Activated B cell treated with CpG ODN at 0.5 μM for 24 hours (primary cell): ENCODE results near the gene SLC39A8. TPM values are rescaled to one million over a fixed set of nuclear protein-coding genes. Genes with fewer than 3 reads are reported as not detected.
A peak's percentile ranks its signal among the peaks of the same experiment; 100 is the strongest.

Experiments
- ATAC-seq: fragments of 200-7000 bp; cut with Tn5 transposase; one replicate; pipeline ENCODE4 v1.10.0; 2021; ENCODE audit warnings: low read depth, mild to moderate bottlenecking, moderate library complexity
- CTCF ChIA-PET: fragments of 350-600 bp; sonication (Branson Sonifier 250); formaldehyde crosslinking; loops from one replicate; lab custom pipeline; 2021; ENCODE audit warnings: antibody characterized with exemption; lab: Charles Lee
- POLR2A ChIA-PET: fragments of 350-600 bp; sonication (Branson Sonifier 250); formaldehyde crosslinking; loops from one replicate; lab custom pipeline; 2021; ENCODE audit warnings: antibody characterized with exemption; lab: Charles Lee
- DNase-seq: peaks from one replicate; pipeline ENCODE4 v3.0.0; 2022
- H3K27ac Mint-ChIP-seq: one replicate; pipeline ENCODE4 v1.8.0; 2020; ENCODE audit warnings: mixed read lengths
- H3K27me3 Mint-ChIP-seq: one replicate; pipeline ENCODE4 v1.8.0; 2021; ENCODE audit warnings: mixed read lengths
- H3K36me3 Mint-ChIP-seq: one replicate; pipeline ENCODE4 v1.8.0; 2021; ENCODE audit warnings: low read depth, mixed read lengths
- H3K4me1 Mint-ChIP-seq: one replicate; pipeline ENCODE4 v1.8.0; 2021; ENCODE audit warnings: mixed read lengths
- H3K4me3 Mint-ChIP-seq: one replicate; pipeline ENCODE4 v1.8.0; 2020; ENCODE audit warnings: mild to moderate bottlenecking, mixed read lengths
- H3K9me3 Mint-ChIP-seq: one replicate; pipeline ENCODE4 v1.8.0; 2020; ENCODE audit warnings: mixed read lengths
- intact Hi-C: fragments of 100-400 bp; cut with micrococcal nuclease; formaldehyde crosslinking; loops from one replicate; pipeline ENCODE4 v1.15.1; 2024
- total RNA-seq: library from RNA; stranded (reverse); gene quantifications from 2 replicates; pipeline ENCODE4 v1.2.3, GENCODE V29; 2022
- TF ChIP-seq, protein P1 (sequence below): fragments of 200-600 bp; IDR thresholded peaks from one replicate; pipeline ENCODE4 v1.8.0; 2022; ENCODE audit warnings: antibody characterized with exemption, mild to moderate bottlenecking

SLC39A8 gene
- total RNA-seq, 1 donor from 2014 or later: 17.9 TPM

DNA sequence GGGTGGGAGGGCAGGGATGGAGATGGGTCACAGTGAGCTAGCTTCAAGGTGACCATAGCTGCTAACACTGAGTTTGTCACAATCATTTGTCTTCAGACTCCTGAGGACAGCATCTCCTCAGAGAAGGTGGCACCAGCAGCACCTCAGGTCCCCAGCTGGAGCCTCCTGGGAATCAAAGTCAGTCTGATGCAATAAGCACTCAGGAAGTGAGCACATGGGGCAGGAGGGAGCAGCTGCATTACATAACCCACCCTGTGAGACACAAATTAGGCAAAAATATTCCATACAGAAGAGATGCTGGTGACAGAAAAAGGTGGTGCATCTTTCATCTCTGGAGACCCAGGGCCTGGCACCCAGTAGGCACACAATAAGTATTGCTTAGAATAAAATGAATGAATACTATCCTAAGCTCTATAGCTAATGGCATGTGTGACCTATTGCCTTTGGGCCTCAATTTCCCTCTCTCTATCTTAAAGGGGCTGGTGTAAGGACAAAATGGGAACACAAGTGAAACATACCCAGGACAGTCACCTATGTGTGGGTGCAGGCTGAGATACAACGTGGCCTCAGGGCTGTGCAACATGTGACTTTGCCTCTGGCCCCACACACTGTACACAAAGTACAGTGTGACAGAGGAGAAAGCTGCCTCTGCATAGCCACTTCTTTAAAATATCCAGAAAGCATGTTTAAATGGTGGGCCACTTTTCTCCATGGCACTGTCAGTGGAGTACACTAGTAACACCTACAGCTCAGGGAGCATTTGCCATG is 37.1 kb downstream of the SLC39A8 start:
- POLR2A ChIA-PET: no interaction called here
- no peaks in the 10 kb centered on the region for H3K27me3 Mint-ChIP-seq
- no peaks in the 10 kb centered on the region for H3K9me3 Mint-ChIP-seq

DNA sequence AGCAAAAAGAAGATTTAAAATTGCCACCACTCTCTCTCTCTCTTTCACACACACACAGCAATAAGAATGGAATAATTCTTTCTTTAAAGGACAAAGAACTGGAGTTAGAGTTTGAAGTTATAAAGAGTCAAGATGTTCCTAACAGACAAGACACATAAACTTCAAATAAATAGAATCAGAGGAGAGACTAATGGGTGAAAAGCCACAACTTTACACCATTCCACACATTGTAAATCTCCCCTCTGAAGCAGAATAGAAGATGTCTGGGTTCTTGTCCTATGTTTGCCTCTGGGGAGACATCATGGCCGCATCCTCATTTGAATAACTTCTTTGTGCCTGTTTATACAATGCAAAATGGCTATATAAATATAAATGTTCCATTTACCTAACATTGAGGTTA is 39.6 kb downstream of the SLC39A8 start:
- H3K27me3 Mint-ChIP-seq: no peaks in the 10 kb centered on the region
- H3K4me3 Mint-ChIP-seq: no peak overlapping the region
- ChIA-PET POLR2A (no interaction called here), CTCF (no interaction called here)
- H3K27ac Mint-ChIP-seq: no peak overlapping the region
- DNase-seq (no peak), ATAC-seq (no peak)
- peaks cover 2% of the 10 kb centered on the region for H3K4me1 Mint-ChIP-seq
- TF ChIP-seq, protein P1, sequence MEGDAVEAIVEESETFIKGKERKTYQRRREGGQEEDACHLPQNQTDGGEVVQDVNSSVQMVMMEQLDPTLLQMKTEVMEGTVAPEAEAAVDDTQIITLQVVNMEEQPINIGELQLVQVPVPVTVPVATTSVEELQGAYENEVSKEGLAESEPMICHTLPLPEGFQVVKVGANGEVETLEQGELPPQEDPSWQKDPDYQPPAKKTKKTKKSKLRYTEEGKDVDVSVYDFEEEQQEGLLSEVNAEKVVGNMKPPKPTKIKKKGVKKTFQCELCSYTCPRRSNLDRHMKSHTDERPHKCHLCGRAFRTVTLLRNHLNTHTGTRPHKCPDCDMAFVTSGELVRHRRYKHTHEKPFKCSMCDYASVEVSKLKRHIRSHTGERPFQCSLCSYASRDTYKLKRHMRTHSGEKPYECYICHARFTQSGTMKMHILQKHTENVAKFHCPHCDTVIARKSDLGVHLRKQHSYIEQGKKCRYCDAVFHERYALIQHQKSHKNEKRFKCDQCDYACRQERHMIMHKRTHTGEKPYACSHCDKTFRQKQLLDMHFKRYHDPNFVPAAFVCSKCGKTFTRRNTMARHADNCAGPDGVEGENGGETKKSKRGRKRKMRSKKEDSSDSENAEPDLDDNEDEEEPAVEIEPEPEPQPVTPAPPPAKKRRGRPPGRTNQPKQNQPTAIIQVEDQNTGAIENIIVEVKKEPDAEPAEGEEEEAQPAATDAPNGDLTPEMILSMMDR: no peak
- intact Hi-C loops: no loop called here
- H3K36me3 Mint-ChIP-seq: peaks cover 6% of the 10 kb centered on the region
- no peaks in the 10 kb centered on the region for H3K9me3 Mint-ChIP-seq

More for the DNA sequence above, 37.1 kb downstream of the SLC39A8 start:
- CTCF ChIA-PET: interaction anchor here (1.3 kb wide), 1 partner anchor 8 kb away, joined by 4 read pairs; no protein-coding TSS in a partner anchor
- ATAC-seq (no peak), DNase-seq (no peak)
- Mint-ChIP-seq H3K36me3 (peaks cover 6% of the 10 kb centered on the region), H3K27ac (no peak overlapping the region), H3K4me3 (no peak overlapping the region), H3K4me1 (peaks cover 2% of the 10 kb centered on the region)
- intact Hi-C loops: no loop called here
- TF ChIP-seq, protein P1: no peak

DNA sequence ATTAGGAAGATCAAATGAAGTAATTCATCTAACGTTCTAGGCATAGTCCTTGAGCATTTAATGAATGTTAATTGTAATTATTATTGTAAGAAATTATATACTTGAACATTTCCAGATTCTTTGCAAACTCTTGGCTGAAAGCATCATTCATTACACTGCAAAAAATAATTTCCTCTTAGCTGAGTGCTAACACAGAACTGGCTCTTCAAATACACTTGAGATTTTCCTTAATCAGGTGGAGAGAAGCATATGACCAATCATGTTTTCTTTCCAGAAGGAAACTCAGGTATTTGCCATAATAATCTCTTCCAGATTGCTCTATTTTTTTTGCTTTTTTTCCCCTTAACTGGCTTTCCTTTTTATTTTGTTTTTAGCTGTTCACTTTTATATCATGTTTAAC is 42.5 kb downstream of the SLC39A8 start:
- Mint-ChIP-seq H3K9me3 (no peaks in the 10 kb centered on the region), H3K4me3 (no peak overlapping the region), H3K4me1 (peaks cover 10% of the 10 kb centered on the region), H3K27me3 (no peaks in the 10 kb centered on the region), H3K27ac (no peak overlapping the region), H3K36me3 (peaks cover 6% of the 10 kb centered on the region)
- DNase-seq (no peak), ATAC-seq (no peak)
- ChIA-PET CTCF (no interaction called here), POLR2A (no interaction called here)
- TF ChIP-seq, protein P1: no peak
- intact Hi-C loops: no loop called here

DNA sequence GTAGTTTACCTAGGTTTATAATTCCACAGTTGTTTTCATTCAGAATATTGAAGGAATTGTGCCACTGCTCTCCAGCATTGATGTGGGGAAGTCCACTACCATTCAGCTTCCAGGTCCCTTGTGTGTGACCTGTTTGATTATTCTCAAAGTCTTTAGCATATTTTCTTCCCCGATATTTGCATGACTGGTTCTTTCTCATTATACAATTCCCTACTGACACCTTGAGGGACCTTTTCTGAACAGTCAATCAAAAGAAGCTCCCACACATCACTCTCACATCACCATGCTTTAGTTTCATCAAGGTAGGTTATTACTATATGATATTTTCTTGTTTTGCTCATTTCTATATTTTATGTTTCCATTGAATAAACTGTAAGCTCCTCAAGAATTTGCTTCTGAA is 44.1 kb downstream of the SLC39A8 start:
- no peak overlapping the region for H3K4me3 Mint-ChIP-seq
- intact Hi-C loops: no loop called here
- H3K4me1 Mint-ChIP-seq: peaks cover 10% of the 10 kb centered on the region
- ATAC-seq: no peak
- H3K9me3 Mint-ChIP-seq: no peaks in the 10 kb centered on the region
- DNase-seq: no peak
- no peak overlapping the region for H3K27ac Mint-ChIP-seq
- H3K27me3 Mint-ChIP-seq: no peaks in the 10 kb centered on the region
- H3K36me3 Mint-ChIP-seq: peaks cover 3% of the 10 kb centered on the region
- TF ChIP-seq, protein P1: no peak
- POLR2A ChIA-PET: no interaction called here
- CTCF ChIA-PET: interaction anchor here (1.2 kb wide), 1 partner anchor 1132 kb away, joined by 3 read pairs; no protein-coding TSS in a partner anchor

DNA sequence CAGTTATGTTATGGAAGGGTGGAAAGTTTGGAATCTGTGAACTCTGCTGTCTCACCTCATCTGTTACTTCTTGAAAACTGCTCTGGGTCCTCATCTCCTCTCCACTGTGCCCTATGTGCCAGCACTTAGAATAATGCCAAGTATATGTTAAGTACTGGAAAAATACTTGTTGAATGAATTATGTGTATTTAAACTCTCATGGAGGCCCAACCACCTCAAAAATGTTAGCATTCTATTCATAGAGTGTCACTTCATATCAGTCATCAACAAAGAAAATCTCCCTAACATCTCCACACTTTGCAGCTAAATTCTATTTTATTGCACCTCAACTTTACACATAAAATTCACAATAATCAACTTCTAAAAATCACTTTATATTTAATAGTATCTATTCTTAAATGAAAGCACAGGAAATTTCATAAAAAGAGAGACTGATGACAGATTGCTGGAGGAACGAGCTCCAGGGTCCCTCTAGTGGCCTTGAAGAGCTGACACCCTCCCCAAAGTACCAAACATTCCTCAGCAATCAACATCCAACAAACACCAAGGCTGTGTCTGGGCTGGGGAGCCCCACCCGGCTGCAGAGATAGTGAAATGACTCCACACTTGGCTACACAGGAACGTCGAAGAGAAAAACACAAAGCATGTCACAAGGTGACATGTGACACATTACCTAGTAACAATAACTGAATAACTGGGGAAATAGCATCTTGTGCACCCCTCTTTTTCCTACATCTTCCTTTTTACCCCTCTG is 45.8 kb downstream of the SLC39A8 start:
- no peak for DNase-seq

More for the DNA sequence above, 45.8 kb downstream of the SLC39A8 start:
- Mint-ChIP-seq H3K4me3 (no peak overlapping the region), H3K36me3 (peaks cover 3% of the 10 kb centered on the region), H3K4me1 (peaks cover 10% of the 10 kb centered on the region), H3K9me3 (no peaks in the 10 kb centered on the region), H3K27ac (no peak overlapping the region), H3K27me3 (no peaks in the 10 kb centered on the region)
- TF ChIP-seq, protein P1: peak; percentile 14
- ChIA-PET POLR2A (no interaction called here), CTCF (interaction anchor here (0.9 to 1.4 kb wide), 9 partner anchors 9 to 1162 kb away, joined by 3 to 5 read pairs (median 3); no protein-coding TSS in a partner anchor)
- intact Hi-C loops: loop anchor here (1.0 kb wide), 1 partner anchor 1130 kb away; no protein-coding TSS in a partner anchor
- peak; percentile 60 for ATAC-seq
